NCI-H2081 treated with DMSO at 0.1 percent for 48 hours (cell line): ENCODE data around the gene TMPRSS12.
A peak's percentile ranks its signal among the peaks of the same experiment; 100 is the strongest.
"Not testable (repeated sequence)": the region's sequence is repeated elsewhere in the genome, so short reads cannot be mapped to it uniquely, and the experiment has no call there.

Experiments used
- DNase-seq: peaks from one replicate; lab custom pipeline; 2025; lab: John Stamatoyannopoulos, UW

The TMPRSS12 gene, protein sequence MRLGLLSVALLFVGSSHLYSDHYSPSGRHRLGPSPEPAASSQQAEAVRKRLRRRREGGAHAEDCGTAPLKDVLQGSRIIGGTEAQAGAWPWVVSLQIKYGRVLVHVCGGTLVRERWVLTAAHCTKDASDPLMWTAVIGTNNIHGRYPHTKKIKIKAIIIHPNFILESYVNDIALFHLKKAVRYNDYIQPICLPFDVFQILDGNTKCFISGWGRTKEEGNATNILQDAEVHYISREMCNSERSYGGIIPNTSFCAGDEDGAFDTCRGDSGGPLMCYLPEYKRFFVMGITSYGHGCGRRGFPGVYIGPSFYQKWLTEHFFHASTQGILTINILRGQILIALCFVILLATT

GRCh38 chr12:50842637-50843493 is at the start of gene TMPRSS12:
TSS of gene TMPRSS12 (plus strand) at chr12:50842926. CDS start at chr12:50842965, 39 bp downstream.
- DNase-seq, result no peak

- DNase-seq, result no peak
These were observed 42.8 kb upstream of the TMPRSS12 start for GRCh38 chr12:50799908-50800307.

GRCh38 chr12:50803230-50803875 is 39.4 kb upstream of the TMPRSS12 start:
- DNase-seq, result no peak

DNA sequence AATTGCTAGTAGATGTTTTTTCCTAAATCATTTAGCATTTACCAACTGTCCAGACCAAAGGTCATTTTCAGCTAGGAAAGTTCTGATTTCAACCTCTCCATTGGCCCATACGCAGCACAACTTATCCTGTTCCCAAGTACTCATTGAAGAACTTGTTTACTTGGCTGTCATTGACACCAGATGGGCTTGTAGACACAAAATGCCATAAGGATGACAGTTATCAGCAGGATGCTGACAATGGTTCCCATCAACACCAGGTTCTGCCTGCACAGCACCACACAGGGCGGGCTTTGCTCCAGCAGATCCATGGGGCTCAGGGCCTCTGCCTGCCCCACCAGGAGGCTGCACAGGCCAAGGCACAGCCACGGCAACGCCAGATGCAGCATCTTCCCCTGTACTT is 36.5 kb upstream of the TMPRSS12 start:
- DNase-seq, result no peak

GRCh38 chr12:50809131-50809530 is 33.6 kb upstream of the TMPRSS12 start:
- not testable (repeated sequence) for DNase-seq

- not testable (repeated sequence) for DNase-seq
These were observed 27.8 kb upstream of the TMPRSS12 start for GRCh38 chr12:50814921-50815320.

DNA sequence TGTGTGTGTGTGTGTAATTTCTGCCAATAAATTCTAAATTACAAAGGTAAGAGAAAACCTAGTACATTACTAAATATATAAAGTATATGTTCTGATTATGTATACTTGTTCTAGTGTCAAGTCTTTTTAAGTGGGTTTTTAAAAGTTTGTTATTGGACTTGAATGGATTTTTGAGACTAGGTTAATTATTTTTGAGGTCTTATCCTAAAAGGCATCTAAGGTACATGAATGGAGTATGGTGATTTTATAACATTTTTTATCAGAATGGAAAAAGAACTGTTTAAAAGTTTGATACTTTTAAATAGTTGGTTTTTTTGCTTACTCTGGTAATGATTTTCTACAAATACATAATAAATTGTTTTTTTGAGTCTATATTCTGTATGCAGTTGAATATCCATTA is 22.5 kb upstream of the TMPRSS12 start:
- DNase-seq, result no peak

- DNase-seq, result no peak
These were observed 20.6 kb upstream of the TMPRSS12 start for GRCh38 chr12:50822082-50822481.

- not testable (repeated sequence) for DNase-seq
These were observed 19.0 kb upstream of the TMPRSS12 start for GRCh38 chr12:50823724-50824123.

GRCh38 chr12:50824914-50825313 is 17.8 kb upstream of the TMPRSS12 start:
- no peak for DNase-seq

DNA sequence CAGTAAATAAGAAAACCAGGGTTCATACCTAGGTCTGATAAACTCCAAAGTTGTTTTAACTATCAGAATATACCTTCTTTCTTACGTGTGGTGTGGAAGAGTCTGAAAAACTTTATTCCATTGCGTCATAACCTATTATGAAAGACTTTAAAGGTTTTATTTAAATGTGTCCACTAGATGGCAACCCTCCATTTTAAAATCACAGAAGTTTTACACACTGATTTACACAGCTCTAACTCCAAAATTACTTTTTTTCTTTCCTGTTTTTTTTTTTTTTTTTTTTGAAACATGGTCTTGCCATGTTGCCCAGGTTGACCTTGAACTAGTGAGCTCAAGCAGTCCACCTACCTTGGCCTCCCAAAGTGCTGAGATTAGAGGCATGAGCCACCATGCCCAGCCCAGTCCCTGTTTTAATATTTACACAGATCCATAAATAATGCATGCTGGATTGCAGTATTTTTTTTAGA is 17.3 kb upstream of the TMPRSS12 start:
- DNase-seq, result peak; percentile 9

GRCh38 chr12:50828121-50828520 is 14.6 kb upstream of the TMPRSS12 start:
- DNase-seq, result no peak

GRCh38 chr12:50828886-50829285 is 13.8 kb upstream of the TMPRSS12 start:
- DNase-seq, result no peak

DNA sequence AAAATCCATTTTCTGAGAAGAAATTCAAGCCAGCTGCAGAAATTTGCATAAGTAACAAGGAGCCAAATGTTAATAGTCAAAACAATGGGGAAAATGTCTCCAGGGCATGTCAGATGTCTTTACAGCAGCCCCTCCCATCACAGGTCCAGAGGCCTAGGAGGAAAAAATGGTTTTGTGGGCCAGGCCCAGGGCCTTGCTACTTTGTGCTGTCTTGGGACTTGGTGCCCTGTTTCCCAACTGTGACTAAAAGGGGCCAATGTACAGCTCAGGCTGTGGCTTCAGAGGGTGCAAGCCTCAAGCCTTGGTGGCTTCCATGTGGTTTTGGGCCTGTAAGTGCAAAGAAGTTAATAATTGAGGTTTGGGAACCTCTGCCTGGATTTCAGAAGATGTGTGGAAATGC is 8.9 kb upstream of the TMPRSS12 start:
- DNase-seq, result not testable (repeated sequence)

DNA sequence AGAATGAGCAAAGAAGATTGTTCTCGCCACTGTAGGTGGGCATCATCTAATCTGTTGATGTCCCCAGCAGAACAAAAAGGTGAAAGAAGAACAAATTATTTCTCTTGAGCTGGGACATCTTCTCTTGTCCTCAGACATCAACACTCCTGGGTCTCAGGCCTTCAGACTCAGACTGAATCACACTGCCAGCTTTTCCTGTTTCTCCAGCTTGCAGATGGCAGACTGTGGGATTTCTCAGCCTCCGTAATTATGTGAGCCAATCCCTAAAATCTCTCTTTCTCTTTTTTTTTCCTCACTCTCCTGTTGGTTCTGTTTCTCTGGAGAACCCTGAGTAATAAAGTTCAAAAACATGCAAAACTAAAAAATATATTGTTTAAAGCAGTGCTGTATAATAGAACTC is 3.7 kb upstream of the TMPRSS12 start:
- DNase-seq, result no peak

- no peak for DNase-seq
These were observed 1.8 kb upstream of the TMPRSS12 start for GRCh38 chr12:50840809-50841487.

- DNase-seq, result no peak
These were observed 802 bp upstream of the TMPRSS12 start for GRCh38 chr12:50841716-50842531.

DNA sequence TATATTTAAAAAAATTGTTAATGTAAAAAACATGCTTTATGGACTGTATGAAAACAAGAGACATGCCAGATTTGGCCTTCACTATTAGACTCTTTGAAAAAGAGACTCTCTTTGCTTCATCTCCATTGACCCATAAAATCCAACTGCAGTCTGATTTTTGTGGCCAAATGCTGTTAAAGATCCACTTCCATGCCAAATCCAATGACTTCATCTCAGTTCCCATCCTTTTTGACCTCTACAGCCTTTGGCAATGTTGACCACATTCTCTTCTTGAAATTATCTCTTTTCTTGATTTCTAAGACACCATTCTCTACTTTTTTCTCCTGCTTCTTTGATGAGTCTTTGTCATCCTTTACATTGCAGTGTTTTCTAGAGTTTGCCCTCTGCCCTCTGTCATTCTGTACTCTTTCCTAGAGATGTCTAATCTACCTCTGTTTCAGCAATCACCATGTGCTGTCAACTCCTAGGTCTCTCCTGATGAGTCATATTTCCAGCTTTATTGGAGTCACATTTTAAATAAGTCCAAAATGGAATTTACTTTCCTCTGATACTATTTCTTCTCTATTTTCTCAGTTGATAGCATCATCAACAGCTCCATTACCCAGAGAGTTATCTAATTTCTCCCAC is 2.4 kb downstream of the TMPRSS12 start:
- DNase-seq, result no peak

DNA sequence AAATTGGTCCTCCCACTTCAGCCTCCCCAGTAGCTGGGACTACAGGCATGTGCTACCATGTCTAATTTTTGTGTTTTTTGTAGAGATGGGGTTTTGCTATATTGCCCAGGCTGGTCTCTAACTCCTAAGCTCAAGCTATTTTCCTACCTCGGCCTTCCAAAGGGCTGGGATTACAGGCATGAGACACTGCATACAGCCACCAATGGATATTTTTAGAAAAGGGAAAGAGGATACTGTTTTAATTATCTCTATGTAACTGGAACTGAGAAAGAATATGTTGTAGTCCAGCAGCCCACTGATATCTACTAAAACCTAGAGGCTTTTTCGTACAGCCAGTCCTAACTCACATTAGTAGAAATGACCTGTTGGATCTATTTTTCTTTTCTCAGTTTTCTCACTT is 6.2 kb downstream of the TMPRSS12 start:
- no peak for DNase-seq

DNA sequence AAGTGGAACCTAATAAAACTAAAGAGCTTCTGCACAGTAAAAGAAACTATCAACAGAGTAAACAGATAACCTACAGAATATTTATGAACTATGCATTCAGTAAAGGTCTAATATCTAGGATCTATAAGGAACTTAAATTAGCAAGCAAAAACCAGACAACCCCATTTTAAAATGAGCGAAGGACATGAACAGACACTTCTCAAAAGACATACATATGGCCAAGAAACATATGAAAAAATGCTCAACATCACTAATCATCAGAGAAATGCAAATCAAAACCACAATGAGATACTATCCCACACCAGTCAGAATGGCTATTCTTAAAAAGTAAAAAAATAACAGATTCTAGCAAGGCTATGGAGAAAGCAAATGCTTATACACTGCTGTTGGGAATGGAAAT is 12.5 kb downstream of the TMPRSS12 start:
- not testable (repeated sequence) for DNase-seq

- not testable (repeated sequence) for DNase-seq
These were observed 13.0 kb downstream of the TMPRSS12 start for GRCh38 chr12:50855679-50856078.
